Fibroblast of mammary gland (primary cell): Measurements from ENCODE around the gene C3orf18.
A peak's percentile ranks its signal among the peaks of the same experiment; 100 is the strongest.

Experiments used
- DNase-seq: peaks from one replicate; pipeline ENCODE4 v3.0.0-alpha.2; 2010; ENCODE audit warnings: low read depth
- H3K4me3 ChIP-seq: 2 replicates; pipeline ENCODE4 v1.5.1; 2011; ENCODE audit warnings: low read depth, mild to moderate bottlenecking, low read length, moderate library complexity; ENCODE audit not compliant: control insufficient read depth
- TF ChIP-seq, protein P1 (sequence below): conservative IDR thresholded peaks from 2 replicates; pipeline ENCODE4 v1.5.1; 2011; ENCODE audit warnings: low read depth, low read length, inconsistent platforms; ENCODE audit not compliant: control insufficient read depth, insufficient read depth

The C3orf18 gene

DNA sequence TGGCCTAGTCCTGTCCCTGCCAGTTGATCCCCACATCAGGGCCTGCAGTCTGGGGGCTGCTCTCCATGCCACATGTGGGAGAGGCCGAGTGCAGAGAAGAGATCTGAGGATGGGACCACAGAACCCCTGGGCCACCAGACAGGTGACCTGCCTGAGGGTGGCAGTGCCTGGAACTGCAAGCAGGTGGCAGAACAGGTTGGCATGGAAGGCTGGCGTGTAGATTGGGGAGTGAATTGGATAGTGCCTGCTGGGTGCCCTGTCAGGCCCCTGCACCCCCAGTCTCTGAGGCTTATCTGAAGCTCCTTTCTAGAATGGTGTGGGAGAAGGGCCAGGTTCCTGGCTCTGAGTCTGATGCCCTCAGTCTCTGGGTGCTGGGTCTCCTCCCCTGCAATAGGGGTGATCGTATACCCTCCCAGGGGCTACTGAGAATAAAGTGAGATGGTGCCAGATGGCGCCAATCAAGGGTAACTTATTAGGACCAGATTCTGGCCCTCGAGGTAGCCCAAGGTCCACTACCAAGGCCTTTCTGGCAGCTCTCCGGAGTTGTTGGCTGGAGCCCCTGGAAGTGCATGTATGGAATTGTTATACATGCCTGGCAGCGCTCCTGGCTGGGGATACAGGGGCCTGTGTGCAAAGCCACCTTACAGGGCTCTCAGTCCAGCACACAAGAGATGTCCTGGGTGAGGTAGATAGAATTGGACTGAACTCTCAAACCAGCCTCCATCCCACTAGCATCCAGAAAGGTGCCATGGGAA lies 15.7 kb downstream of the C3orf18 start:
- H3K4me3 ChIP-seq: no peak overlapping the region
- DNase-seq: no peak
- TF ChIP-seq, protein P1, sequence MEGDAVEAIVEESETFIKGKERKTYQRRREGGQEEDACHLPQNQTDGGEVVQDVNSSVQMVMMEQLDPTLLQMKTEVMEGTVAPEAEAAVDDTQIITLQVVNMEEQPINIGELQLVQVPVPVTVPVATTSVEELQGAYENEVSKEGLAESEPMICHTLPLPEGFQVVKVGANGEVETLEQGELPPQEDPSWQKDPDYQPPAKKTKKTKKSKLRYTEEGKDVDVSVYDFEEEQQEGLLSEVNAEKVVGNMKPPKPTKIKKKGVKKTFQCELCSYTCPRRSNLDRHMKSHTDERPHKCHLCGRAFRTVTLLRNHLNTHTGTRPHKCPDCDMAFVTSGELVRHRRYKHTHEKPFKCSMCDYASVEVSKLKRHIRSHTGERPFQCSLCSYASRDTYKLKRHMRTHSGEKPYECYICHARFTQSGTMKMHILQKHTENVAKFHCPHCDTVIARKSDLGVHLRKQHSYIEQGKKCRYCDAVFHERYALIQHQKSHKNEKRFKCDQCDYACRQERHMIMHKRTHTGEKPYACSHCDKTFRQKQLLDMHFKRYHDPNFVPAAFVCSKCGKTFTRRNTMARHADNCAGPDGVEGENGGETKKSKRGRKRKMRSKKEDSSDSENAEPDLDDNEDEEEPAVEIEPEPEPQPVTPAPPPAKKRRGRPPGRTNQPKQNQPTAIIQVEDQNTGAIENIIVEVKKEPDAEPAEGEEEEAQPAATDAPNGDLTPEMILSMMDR: no peak

DNA sequence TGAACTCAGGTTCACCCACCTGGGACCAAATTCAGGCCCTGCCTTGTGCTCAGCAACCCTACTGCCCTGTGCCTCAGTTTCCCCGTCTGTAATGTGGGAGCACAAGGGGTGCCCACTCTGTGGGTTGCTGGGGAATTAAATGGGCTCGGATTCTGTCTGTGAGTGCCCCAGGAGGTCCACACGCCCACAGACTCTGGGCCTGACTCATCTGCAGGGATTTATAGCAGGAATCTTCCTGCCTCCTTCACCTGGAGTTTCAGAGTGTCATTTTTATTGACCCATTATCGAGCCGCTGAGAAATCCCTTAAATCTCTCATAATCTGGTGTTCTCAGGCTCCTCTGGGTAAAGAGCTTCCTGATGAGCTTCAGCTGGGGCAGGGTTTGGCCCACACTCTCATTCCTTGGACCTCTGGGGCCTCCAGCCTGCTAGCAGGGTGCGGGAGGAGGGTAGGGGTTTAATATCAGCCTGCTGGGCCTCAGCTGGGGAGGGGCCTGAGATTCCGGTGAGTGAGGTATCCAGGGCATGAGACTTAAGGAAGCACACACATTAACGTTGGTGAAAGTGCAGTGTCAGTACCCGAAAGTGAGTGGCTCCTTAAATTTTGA lies 16.4 kb downstream of the C3orf18 start:
- TF ChIP-seq, protein P1: no peak
- no peak for DNase-seq
- H3K4me3 ChIP-seq: no peak overlapping the region

DNA sequence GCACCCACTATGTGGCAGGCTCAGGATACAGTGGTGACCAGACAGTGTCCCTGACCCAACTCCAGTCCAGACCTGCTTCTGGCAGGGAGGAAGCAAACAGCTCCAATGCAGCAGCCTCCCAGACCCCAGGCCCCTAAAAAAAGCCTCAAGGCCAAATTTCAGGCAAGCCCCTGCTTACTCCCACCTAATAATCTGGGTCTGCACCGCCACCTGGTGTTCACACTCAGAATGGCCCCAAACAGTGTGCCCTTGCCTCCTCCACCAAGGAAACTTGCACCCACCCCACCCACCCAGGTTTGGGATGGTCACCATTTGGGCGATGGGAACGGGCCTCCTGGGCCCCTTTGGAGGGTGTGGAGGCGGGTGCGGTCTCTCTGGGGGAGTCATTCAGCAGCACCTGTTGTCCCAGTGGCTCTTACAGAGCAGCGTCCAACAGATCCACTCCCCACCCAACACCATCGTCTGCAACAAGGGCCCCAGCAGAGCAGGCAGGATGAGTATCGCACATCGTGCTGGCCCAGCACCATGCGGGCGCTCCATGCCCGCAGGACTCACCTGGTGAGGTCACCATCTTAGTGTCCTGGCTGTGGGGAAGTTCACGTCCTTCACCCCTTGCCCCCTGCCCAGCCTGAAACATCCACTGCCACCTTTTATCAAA lies 17.3 kb downstream of the C3orf18 start:
- H3K4me3 ChIP-seq: no peak overlapping the region
- TF ChIP-seq, protein P1: peak; percentile 65
- peak; percentile 28 for DNase-seq

DNA sequence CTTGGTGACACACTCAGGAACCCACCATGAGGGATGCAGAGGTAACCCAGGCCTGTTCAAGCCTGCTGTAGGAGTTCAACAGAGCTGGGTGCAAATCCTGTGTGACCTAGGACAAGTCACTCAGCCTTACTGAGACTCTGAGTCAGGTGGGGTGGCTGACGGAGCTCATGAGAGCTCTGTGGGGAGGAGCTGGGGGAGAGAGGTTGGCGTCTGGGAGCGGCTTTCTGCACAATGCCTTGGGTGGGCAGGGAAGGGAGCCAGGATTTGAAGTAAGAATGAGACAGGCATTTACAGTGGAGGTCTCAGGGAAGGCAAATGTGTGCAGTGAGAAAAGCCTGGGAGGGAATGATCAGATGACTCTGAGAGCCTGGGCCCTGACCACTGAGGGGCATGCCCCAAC lies 18.3 kb downstream of the C3orf18 start:
- TF ChIP-seq, protein P1: no peak
- no peak overlapping the region for H3K4me3 ChIP-seq
- no peak for DNase-seq

DNA sequence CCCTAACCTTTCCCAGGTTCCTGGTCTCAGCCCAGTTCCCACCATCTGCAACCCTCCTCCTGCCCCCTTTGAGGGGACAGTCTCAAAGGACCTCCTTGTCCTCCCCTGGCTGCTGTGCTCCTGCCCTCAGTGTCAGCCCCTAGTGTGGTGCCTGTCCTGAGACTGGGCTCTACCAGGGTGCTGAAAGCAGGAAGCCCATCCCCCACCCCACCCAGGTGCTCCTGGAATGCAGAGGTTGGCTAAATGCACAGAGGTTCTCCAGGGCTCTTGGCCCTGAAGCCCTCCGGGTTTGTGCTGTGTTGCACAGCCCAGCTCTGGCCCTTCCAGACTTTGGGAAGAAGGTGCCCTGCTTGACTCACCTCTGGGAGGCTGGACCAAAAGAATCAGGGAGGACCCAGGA lies 21.8 kb downstream of the C3orf18 start:
- no peak for DNase-seq
- H3K4me3 ChIP-seq: no peak overlapping the region
- TF ChIP-seq, protein P1: no peak

DNA sequence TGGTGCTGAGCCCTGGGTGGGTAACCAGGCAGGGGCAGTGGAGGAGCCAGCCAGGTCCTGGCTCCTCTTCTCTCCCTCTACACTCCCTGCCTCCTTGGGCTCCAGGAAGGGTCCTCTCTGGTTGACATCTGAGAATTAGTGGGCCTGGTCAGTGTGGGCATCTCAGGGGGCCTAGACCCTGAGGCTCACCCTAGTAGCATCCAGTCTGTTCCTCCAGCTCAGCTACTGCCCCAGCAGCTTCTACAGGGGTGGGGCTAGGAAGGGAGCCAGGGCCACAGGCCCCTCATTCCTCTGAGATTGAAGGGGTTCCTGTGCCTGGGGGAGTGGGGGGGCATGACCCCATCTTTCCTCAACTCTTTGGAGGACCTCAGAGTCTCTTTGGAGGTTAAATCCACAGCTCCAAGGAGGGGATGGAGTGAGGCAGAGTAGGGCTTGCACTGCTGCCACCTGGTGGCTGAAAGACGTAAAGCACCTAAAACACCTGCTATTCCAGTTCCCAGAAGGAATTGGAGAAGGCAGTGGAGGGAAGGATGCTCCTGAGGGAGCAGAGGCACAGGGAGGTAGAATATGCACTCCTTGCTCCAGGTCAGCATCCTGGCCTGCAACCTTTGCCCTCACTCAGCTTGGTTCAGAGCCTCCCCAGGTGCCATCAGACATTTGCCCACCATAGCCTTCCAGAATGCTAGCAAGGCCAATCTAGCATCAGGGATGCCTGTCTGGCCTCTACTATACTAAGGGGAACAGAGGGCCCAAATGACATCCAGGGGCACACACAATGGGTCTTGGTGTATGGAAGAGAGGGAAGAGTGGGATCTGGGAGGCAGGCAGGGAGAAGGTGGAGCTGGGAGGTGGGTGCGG lies 25.1 kb downstream of the C3orf18 start:
- peak; percentile 54 for DNase-seq
- no peak overlapping the region for H3K4me3 ChIP-seq

More for the DNA sequence above, 25.1 kb downstream of the C3orf18 start:
- TF ChIP-seq, protein P1: peak; percentile 91
